Lower leg skin (tissue), 3 donors: ENCODE measurements around the gene WDR70.

Experiments used
- POLR2A ChIP-seq, 2 donors: fragments of 450-650 bp; IDR thresholded peaks; one replicate each; pipeline ENCODE4 v1.6.1; 2016 to 2017; ENCODE audit warnings: antibody characterized with exemption in 2 of 2, mild to moderate bottlenecking in 1 of 2, moderate library complexity in 1 of 2
- TF ChIP-seq, protein P1 (sequence below), 3 donors: fragments of 450-650 bp; IDR thresholded peaks; one replicate each; pipeline ENCODE4 v1.5.1; 2016; ENCODE audit warnings: antibody characterized with exemption in 3 of 3, mild to moderate bottlenecking in 3 of 3, moderate library complexity in 2 of 3

DNA sequence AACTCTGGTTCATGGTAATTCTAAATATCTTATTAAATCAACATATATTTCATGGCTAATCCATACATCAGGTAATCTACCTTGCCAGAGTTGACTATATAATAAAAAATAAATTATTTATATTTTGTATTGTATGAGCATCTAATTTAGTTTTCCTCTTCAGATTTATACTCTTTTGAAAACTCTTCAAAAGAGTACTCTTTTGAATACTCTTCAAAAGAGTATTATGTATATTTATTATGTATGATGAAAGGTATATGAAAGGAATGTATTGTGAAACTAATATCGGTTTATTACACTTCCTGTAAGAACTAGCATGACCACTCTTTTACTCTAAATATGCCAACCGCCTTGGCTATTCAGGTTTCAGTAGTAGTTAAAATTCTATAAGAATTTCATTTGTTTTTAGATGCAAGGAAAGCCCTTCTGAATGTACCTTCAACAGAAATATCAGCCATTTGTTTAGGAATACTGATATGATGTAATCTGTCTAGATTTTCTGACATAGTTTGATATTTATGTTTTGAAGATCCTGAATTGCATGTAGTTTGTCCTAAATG is 178.7 kb downstream of the WDR70 start:
- TF ChIP-seq, protein P1, sequence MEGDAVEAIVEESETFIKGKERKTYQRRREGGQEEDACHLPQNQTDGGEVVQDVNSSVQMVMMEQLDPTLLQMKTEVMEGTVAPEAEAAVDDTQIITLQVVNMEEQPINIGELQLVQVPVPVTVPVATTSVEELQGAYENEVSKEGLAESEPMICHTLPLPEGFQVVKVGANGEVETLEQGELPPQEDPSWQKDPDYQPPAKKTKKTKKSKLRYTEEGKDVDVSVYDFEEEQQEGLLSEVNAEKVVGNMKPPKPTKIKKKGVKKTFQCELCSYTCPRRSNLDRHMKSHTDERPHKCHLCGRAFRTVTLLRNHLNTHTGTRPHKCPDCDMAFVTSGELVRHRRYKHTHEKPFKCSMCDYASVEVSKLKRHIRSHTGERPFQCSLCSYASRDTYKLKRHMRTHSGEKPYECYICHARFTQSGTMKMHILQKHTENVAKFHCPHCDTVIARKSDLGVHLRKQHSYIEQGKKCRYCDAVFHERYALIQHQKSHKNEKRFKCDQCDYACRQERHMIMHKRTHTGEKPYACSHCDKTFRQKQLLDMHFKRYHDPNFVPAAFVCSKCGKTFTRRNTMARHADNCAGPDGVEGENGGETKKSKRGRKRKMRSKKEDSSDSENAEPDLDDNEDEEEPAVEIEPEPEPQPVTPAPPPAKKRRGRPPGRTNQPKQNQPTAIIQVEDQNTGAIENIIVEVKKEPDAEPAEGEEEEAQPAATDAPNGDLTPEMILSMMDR (IDR thresholded peaks at IDR 0.05) = no peak
- TF ChIP-seq POLR2A (IDR thresholded peaks at IDR 0.05) = no peak
